ENCODE data around the gene GAS7.

GAS7 gene

DNA sequence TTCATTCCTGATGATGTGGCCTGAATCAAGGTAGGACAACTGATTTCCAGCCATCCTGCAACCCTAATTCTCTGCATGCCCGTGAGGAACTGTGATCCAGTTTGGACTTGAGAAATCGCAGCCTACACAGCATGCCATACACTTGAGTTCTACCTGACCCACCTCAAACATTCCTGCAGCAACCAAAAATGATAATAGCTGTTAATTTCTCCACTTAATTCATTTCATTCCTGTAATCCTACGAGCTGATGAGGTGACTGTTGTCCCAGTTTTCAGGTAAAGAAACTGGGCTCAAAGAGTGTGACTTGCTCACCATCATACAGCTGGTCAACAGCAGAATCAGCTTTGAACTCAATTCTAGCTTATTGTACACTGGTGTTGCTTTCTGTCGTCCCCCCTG lies 2.2 kb upstream of the GAS7 start:
- no peak for DNase-seq (ENCODE audit: low read depth in 3 of 3)

DNA sequence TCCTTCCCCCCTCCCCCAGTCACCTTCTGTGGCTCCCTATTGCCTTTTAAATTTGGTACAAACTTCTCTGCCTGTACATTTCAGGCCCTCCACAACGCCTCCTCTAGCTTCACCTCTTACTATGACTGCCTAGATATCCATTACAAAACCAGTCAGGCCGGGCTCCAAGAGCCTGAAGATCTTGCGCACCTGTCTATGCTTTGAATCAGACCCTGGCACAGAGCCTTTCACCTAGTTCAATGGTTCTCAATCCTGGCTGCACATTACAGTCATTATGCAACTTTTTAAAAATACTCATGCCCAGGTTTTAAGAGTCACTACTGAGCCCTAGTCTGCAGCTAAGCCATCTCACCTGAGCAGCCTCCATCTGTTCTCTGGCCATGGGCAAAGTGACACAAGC lies 1.6 kb upstream of the GAS7 start:
- no peak for DNase-seq (ENCODE audit: low read depth in 3 of 3)

DNA sequence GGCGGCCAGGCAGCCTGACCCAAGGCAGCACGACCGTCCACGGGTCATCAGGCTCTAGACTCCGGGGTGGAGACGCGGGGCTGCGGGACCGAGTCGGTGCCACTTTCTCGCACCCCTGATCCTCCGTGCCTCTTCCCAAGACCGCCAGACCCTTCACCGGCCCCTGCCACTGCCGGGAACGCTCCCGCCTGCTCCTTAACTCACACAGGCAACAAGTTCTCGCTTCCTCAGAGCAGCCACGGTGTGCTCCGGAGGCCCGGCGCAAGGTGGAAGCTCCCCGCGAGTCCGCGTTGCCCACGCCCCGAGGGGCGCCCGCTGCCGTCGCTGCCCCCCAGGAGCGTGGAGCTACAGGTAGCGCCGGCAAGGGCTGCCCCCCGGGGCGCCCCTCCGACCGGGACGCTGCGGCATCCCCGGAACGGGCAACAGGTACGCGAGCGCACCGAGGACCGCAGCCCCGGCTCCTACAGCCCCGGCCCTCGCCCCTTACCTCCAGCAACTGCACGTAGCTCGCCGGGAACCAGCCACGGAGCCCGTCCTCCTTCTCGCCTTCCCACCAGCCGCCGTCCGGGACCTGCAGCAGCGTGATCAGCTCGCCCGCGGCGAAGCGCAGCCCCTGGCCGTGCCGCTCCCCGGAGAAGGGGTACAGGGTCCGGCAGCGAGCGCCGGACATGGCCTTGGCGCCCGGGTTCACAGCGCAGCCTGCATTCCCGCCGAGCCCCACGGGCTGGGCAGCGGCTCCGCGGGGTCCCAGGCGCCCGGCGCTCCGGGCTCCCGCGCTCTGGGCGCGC lies 491 bp downstream of the GAS7 start:
- DNase-seq (ENCODE audit: low read depth in 3 of 3) = no peak

- no peak for DNase-seq (ENCODE audit: low read depth in 3 of 3)
Observed at GRCh38 chr17:10197362-10197720, 1.1 kb downstream of the GAS7 start.

GRCh38 chr17:10196941-10197340 lies 1.5 kb downstream of the GAS7 start:
- no peak for DNase-seq (ENCODE audit: low read depth in 3 of 3)

- DNase-seq (ENCODE audit: low read depth in 3 of 3) = no peak
Observed at GRCh38 chr17:10196384-10196895, 2.0 kb downstream of the GAS7 start.

- DNase-seq (ENCODE audit: low read depth in 3 of 3) = no peak
Observed at GRCh38 chr17:10195090-10195805, 3.2 kb downstream of the GAS7 start.

DNA sequence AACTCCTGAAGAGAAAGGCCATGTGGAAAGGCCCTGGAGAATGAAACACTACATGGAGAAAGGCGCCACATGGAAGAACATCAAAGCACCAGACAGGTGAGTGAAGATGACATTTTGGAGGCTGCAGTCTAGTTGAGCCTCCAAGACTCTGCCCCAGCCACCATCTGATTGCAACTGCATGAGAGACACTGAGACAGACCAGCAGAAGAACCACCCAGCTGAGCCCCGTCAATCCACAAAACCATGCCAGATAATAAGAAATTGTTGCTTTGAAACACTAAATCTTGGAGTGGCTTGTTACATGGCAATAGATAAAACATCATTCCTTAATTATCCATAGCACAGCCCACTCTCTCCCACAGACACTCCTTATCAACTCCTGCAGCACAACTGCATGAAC lies 4.8 kb downstream of the GAS7 start:
- no peak for DNase-seq (ENCODE audit: low read depth in 3 of 3)

GRCh38 chr17:10192972-10193371 lies 5.4 kb downstream of the GAS7 start:
- no peak for DNase-seq (ENCODE audit: low read depth in 3 of 3)

DNA sequence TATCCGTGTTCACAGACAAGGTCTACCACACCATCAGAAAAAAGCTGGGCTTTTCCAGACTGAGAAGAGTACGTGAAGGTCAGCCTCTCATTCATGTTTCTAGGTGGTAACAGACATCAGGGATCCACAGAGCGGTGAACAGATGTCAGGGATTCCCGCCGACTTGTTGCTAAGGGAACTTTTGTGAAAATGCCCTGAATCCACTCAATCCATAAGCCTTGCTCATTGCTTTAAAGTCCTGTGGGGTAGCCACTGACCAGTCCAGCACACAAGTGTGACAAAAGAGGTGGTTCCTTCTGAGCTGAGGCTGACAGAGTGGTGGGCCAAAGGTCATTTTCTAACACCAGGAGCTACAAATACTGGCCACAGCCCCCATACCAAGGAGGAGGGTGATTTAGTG lies 5.9 kb downstream of the GAS7 start:
- DNase-seq (ENCODE audit: low read depth in 3 of 3) = no peak

GRCh38 chr17:10187456-10187855 lies 10.9 kb downstream of the GAS7 start:
- no peak for DNase-seq (ENCODE audit: low read depth in 3 of 3)

GRCh38 chr17:10186771-10187410 lies 11.5 kb downstream of the GAS7 start:
- no peak for DNase-seq (ENCODE audit: low read depth in 3 of 3)

- DNase-seq (ENCODE audit: low read depth in 3 of 3) = no peak
Observed at GRCh38 chr17:10183931-10184930, 14.2 kb downstream of the GAS7 start.

GRCh38 chr17:10182785-10183184 lies 15.6 kb downstream of the GAS7 start:
- DNase-seq (ENCODE audit: low read depth in 3 of 3) = no peak

- DNase-seq (ENCODE audit: low read depth in 3 of 3) = no peak
Observed at GRCh38 chr17:10178506-10178991, 19.9 kb downstream of the GAS7 start.

DNA sequence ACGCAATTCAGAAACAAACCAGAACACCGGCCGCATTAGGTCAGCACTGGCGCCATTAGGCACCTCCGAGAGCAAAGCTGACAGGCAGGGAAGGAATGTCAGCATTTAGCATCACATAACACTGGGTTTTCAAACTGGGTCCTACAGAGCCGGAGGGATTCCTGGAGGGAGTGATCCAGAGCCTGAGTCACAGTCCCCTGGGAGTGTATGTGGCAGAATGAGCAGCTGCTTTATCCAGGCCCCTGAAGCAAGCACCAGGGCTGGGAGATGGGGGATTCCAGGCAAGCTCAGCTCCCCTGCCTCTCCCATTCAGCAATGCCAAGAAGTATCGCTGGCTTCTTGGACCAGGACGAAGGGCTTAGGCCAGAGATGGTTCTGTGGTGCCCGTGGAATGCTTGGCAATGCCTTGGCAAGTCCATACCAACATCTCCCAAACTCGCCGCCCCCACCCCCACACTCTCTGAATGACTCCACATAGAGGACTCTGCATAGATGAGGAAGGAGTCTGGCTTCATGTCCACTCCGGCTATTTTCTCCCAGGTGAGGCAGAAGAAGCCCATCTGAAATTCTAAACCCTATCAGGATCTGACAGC lies 20.4 kb downstream of the GAS7 start:
- DNase-seq (ENCODE audit: low read depth in 3 of 3) = no peak

- no peak for DNase-seq (ENCODE audit: low read depth in 3 of 3)
Observed at GRCh38 chr17:10177131-10177912, 21.1 kb downstream of the GAS7 start.

DNA sequence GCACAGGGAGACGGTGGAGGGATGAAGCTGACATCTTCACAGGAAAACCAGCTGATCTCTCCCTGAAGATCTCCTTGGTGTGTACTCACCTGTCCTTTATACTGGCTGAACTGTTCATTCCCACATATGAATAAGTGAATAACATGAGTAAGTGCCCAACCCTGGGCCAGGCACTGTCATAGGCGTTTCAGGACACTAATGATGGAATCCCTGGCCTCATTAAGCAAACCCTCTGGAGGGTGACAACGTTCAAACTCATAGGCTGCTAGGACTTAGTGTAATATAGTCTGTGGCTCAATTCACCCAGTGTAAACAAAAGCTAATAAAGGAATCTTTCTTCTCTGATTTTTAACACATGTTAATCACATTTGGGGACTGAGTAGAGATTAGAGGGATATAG lies 24.5 kb downstream of the GAS7 start:
- no peak for DNase-seq (ENCODE audit: low read depth in 3 of 3)

- no peak for DNase-seq (ENCODE audit: low read depth in 3 of 3)
Observed at GRCh38 chr17:10172778-10173177, 25.6 kb downstream of the GAS7 start.

- no peak for DNase-seq (ENCODE audit: low read depth in 3 of 3)
Observed at GRCh38 chr17:10172241-10172741, 26.1 kb downstream of the GAS7 start.

Data from stimulated activated CD4-positive, alpha-beta T cell treated with anti-CD3 and anti-CD28 coated beads, TNF-alpha, amount 100 ng/mL, for 4 hours (primary cell).